Measurements from ENCODE around the gene C2orf72.

The C2orf72 gene

GRCh38 chr2:231007286-231008098 is 29.8 kb upstream of the C2orf72 start:
- TF ChIP-seq, protein P1, sequence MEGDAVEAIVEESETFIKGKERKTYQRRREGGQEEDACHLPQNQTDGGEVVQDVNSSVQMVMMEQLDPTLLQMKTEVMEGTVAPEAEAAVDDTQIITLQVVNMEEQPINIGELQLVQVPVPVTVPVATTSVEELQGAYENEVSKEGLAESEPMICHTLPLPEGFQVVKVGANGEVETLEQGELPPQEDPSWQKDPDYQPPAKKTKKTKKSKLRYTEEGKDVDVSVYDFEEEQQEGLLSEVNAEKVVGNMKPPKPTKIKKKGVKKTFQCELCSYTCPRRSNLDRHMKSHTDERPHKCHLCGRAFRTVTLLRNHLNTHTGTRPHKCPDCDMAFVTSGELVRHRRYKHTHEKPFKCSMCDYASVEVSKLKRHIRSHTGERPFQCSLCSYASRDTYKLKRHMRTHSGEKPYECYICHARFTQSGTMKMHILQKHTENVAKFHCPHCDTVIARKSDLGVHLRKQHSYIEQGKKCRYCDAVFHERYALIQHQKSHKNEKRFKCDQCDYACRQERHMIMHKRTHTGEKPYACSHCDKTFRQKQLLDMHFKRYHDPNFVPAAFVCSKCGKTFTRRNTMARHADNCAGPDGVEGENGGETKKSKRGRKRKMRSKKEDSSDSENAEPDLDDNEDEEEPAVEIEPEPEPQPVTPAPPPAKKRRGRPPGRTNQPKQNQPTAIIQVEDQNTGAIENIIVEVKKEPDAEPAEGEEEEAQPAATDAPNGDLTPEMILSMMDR (IDR thresholded peaks at IDR 0.05; ENCODE audit: insufficient read depth, missing control alignments) = no peak
- FAIRE-seq (no peak), DNase-seq (ENCODE audit: insufficient read length, low spot score) (peak; percentile 72)

DNA sequence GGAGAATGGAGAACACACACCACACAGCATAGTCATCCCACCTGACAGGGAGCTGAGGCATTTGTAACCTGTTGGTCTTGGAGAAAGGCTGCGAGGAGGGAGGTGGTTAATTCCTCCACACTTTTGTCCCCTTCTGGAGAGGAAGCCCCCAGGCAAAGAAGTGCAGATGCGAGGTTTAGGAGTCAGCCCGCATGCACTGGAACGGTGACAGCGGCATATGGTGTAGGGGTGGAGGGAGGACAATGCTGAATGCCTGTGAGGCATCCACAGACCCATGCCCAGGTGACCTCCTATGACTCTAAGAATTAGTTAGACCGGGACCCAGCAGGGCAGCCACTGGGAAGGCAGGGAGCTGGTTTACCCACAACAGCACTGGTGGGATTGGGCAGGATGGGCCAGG is 29.2 kb upstream of the C2orf72 start:
- no peak for DNase-seq (ENCODE audit: insufficient read length, low spot score)
- FAIRE-seq = no peak
- TF ChIP-seq, protein P1 (IDR thresholded peaks at IDR 0.05; ENCODE audit: insufficient read depth, missing control alignments) = no peak

DNA sequence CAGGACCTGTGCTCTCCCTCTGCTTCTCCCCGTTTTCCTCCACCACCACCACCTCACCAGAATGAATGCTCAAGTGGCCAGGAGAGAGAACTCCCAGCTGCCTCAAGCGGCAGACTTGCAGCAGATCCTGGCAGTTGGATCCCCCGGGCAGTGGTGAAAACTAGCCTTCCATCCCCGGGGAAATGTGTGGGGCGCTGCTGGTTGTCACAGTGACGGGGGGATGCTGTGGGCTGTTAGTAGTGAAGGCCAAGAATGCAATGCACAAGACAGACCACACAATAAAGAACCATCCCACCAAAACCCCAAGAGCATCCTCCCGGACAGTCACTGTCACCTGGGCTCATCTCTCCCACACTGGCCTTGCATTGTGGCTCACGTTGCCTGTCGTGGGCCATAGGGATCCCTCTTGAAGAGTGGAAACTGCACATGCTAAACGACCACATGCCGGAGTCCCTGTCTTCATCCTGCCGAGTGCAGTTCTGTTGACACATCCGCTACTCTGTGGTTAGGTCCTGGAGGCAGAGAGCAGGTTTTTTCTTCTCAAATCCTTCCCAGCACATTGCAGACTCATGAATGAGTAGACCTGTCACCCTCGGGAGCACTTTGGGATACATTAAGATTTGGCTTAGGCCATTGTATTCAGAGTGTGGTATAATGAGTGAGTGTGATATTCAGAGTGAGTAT is 27.9 kb upstream of the C2orf72 start:
- TF ChIP-seq, protein P1 (IDR thresholded peaks at IDR 0.05; ENCODE audit: insufficient read depth, missing control alignments) = no peak
- DNase-seq (ENCODE audit: insufficient read length, low spot score) (no peak), FAIRE-seq (no peak)

GRCh38 chr2:231010201-231010730 is 27.1 kb upstream of the C2orf72 start:
- no peak for FAIRE-seq
- no peak for DNase-seq (ENCODE audit: insufficient read length, low spot score)
- TF ChIP-seq, protein P1 (IDR thresholded peaks at IDR 0.05; ENCODE audit: insufficient read depth, missing control alignments) = no peak

- DNase-seq (ENCODE audit: insufficient read length, low spot score) (no peak), FAIRE-seq (no peak)
- TF ChIP-seq, protein P1 (IDR thresholded peaks at IDR 0.05; ENCODE audit: insufficient read depth, missing control alignments) = no peak
These were observed 25.8 kb upstream of the C2orf72 start for GRCh38 chr2:231011526-231011925.

- TF ChIP-seq, protein P1 (IDR thresholded peaks at IDR 0.05; ENCODE audit: insufficient read depth, missing control alignments) = no peak
- no peak for DNase-seq (ENCODE audit: insufficient read length, low spot score)
- FAIRE-seq = no peak
These were observed 24.9 kb upstream of the C2orf72 start for GRCh38 chr2:231012463-231012862.
